Memory B cell (primary cell): ENCODE results near the gene A4GALT.

Experiments used
- ATAC-seq: fragments of 150-1000 bp; cut with Tn5 transposase; 2 replicates; pipeline ENCODE4 v1.10.0; 2021; ENCODE audit warnings: low read depth, mild to moderate bottlenecking, moderate library complexity
- DNase-seq, 2 donors: peaks; one replicate each; pipeline ENCODE4 v3.0.0; 2022; ENCODE audit warnings: low spot score in 2 of 2
- H3K27ac Mint-ChIP-seq: one replicate; pipeline ENCODE4 v1.8.0; 2022; ENCODE audit warnings: mild to moderate bottlenecking, moderate library complexity, mixed read lengths
- H3K27me3 Mint-ChIP-seq: one replicate; pipeline ENCODE4 v1.8.0; 2022; ENCODE audit warnings: mixed read lengths
- H3K36me3 Mint-ChIP-seq: one replicate; pipeline ENCODE4 v1.8.0; 2022; ENCODE audit warnings: mild to moderate bottlenecking, mixed read lengths
- H3K4me1 Mint-ChIP-seq: one replicate; pipeline ENCODE4 v1.8.0; 2022; ENCODE audit warnings: mixed read lengths
- H3K4me3 Mint-ChIP-seq: one replicate; pipeline ENCODE4 v1.8.0; 2022; ENCODE audit warnings: mild to moderate bottlenecking, moderate library complexity, mixed read lengths
- H3K9me3 Mint-ChIP-seq: one replicate; pipeline ENCODE4 v1.8.0; 2022; ENCODE audit warnings: mixed read lengths

Gene A4GALT

DNA sequence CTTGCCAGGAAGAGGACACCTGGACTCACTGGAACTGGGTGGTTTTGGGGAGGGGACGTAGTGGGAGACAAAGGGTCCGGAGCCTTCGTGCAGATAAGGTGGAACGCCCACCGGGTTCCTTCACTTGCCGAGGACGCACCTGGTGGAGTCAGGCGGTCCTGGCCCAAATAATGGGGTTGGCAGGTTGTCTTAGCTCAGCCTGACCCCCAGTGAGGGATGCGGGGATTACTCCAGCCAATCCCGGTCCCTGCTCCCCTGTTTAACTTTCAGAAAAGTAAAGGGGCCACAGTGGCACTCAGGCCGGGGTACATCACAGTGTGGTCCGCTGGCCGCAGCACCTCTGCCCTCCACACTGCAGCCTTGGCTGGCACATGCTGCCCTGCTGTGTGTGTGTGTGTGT, 18.0 kb downstream of the A4GALT start:
- Mint-ChIP-seq H3K27ac (peak overlapping the region; percentile 28), H3K4me3 (no peak overlapping the region), H3K36me3 (no peaks in the 10 kb centered on the region)

DNA sequence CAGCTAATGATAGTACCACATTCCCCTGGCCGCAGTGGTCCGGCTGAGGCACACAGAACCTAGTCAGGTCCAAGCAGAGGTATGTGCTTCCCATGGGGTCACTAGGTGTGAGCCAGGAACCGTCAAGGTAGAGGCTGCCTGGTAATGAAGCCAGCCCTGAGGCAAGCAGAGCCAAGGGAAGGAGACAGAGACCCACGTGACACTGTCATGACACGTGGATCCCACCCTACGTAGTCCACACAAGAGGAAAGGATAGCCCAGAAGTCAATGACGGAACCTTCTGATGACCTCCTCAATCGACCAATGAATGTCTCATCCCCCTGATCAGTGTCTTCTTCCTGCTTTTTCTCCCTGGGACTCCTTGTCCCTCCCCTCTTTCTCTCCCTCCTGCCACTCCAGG, 19.0 kb downstream of the A4GALT start:
- Mint-ChIP-seq H3K9me3 (no peaks in the 10 kb centered on the region), H3K4me3 (no peak overlapping the region), H3K27ac (no peak overlapping the region), H3K27me3 (peaks cover 6% of the 10 kb centered on the region), H3K4me1 (peaks cover 6% of the 10 kb centered on the region), H3K36me3 (no peaks in the 10 kb centered on the region)
- DNase-seq, result no peak
- no peak for ATAC-seq

More for the DNA sequence above, 18.0 kb downstream of the A4GALT start:
- no peaks in the 10 kb centered on the region for H3K9me3 Mint-ChIP-seq
- peaks cover 5% of the 10 kb centered on the region for H3K4me1 Mint-ChIP-seq
- H3K27me3 Mint-ChIP-seq, result peaks cover 8% of the 10 kb centered on the region
- DNase-seq (no peak), ATAC-seq (no peak)

DNA sequence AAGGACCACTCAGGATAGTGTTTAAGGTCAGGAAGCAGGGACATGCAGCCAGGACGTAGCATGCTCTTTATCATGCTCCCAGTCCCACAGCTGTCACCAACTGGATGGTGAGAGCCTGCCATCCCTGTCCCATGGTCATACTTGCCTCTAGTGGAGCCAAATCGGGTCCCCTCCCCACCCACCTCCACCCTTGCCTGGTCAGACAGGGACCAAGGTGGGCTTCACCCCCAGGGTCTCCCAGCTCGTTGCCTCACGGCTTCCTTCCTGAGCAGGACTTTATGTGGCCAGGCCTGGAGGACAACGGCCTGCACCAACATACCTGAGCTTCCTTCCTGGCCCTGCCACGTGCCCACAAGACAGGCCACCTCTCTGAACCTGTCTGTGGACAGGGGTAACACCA, 19.8 kb downstream of the A4GALT start:
- Mint-ChIP-seq H3K27ac (no peak overlapping the region), H3K36me3 (no peaks in the 10 kb centered on the region), H3K4me1 (peaks cover 10% of the 10 kb centered on the region), H3K4me3 (no peak overlapping the region), H3K9me3 (no peaks in the 10 kb centered on the region), H3K27me3 (peaks cover 6% of the 10 kb centered on the region)
- ATAC-seq (no peak), DNase-seq (no peak)

DNA sequence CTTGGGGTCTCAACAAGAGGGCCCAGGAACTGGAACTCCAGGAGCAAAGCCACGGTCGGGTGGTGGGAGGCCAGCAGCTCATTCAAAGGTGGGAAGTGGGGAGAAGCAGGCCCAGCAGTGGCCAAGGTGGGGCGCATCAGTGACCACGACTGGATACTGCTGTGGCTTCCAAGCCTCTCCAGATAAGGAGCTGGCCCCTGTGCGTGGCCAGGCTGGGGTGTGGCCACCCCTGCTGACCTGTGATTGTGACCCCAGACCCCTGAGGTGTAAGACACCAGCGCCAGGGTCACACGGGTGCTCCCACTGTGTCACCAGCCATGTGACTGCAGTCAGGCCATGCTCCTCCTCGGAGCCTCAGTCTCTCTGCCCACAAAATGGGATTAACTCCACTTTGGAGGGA, 20.3 kb downstream of the A4GALT start:
- Mint-ChIP-seq H3K36me3 (no peaks in the 10 kb centered on the region), H3K4me1 (peaks cover 10% of the 10 kb centered on the region), H3K4me3 (no peak overlapping the region), H3K27ac (no peak overlapping the region), H3K27me3 (peaks cover 6% of the 10 kb centered on the region), H3K9me3 (no peaks in the 10 kb centered on the region)
- no peak for ATAC-seq
- DNase-seq, result no peak

DNA sequence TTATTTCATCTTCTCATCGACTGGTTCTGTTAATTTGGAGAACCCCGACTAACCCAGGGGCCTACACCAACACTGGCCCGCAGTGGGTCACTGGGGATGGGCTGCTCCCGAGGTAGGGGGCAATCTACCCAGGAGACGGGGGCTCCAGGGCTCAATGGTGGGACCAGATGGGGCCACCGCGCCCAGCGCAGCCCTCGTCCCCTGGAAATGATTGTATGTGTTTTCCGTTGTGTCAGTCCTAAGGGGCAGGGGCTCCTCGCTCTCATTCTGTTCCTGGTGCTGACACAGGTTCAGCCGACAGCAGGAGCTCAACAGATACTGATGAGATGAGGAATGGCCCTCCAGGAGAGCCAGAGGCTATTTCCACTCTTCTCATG, 20.7 kb downstream of the A4GALT start:
- no peak for DNase-seq
- Mint-ChIP-seq H3K27ac (no peak overlapping the region), H3K9me3 (no peaks in the 10 kb centered on the region), H3K4me1 (peaks cover 10% of the 10 kb centered on the region), H3K4me3 (no peak overlapping the region), H3K27me3 (peaks cover 6% of the 10 kb centered on the region), H3K36me3 (no peaks in the 10 kb centered on the region)
- no peak for ATAC-seq

DNA sequence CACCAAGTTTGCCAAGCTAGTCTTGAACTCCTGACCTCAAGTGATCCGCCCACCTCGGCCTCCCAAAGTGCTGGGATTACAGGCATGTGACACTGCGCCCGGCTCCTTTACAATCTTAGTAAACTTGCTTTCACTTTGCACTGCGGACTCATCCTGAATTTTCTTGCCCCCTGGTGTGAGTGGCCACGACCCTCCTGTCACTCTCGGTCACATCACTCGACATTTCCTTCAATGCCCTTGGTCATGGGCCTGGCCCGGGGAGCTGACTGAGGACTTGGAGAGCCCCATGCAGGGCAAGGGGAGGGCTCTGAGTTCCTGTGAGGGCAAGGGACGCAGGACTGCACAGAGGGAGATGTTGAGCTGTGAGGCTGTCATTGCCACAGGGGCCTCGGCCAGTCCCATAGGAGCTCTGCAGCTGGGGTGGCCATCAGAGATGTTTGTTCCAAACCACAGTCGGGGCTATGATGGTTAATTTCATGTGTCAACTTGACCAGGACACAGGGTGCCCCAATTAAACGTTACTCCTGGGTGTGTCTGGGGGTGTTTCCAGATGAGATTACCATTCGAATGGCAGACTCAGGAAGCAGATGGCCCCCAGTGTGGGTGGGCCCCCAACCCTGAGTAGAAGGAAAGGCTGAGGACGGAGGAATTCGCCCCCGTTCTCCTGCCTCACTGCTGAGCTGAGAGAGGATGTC, 21.2 kb downstream of the A4GALT start:
- Mint-ChIP-seq H3K27me3 (peaks cover 6% of the 10 kb centered on the region), H3K9me3 (no peaks in the 10 kb centered on the region), H3K4me3 (no peak overlapping the region), H3K4me1 (peaks cover 10% of the 10 kb centered on the region), H3K27ac (no peak overlapping the region), H3K36me3 (no peaks in the 10 kb centered on the region)
- ATAC-seq, result no peak
- no peak for DNase-seq

DNA sequence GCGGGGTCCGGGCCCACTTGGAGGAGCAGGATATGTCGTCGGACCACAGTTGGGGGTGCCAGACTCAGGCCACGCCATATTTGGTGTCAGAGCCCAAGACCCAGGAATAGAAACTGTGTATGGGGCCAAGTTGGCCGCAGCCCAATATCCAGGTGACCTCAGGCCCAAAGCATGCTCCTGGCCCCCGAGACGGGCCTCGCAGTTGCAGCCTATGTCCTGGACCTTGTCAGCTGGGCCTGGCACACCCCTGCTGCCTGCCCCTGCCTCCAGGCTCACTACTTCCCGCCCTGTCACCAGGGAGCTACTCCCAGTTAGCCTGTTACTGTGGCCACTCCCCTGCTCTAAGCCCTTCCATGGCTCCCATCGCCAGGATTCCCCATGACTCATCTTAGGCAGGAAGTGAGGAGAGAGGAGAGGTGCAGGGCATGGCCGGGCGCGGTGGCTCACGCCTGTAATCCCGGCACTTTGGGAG, 23.1 kb downstream of the A4GALT start:
- no peaks in the 10 kb centered on the region for H3K36me3 Mint-ChIP-seq
- no peak overlapping the region for H3K4me3 Mint-ChIP-seq
- DNase-seq, result no peak

DNA sequence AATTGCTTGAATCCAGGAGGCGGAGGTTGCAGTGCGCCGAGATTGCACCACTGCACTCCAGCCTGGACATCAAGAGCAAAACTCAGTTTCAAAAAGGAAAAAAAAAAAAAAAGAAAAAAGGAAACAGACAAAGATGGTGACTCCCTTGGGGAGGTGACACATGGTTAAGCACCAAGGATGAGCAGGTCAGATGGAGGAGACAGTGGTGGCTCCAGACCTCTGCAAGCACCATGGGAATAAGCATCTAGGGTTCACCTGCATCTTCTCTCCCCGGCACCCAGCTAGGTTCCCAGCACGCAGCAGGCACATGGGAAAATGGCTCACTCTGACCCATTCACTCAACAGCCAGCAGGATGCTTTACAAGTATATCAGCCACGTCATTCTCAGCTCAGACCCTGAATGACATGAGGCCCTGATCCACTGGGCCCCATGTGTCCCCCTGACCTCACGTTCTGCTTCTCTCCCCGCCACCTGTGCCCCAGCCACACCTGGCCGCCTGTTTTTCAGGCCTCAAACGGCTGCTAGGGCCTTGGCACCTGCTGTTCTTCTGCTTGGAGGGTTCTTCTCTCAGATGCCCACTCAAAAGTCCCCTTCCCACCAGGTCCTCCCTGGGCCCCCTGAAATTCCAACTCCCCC, 24.2 kb downstream of the A4GALT start:
- Mint-ChIP-seq H3K36me3 (no peaks in the 10 kb centered on the region), H3K27ac (no peak overlapping the region), H3K4me3 (no peak overlapping the region), H3K27me3 (no peaks in the 10 kb centered on the region), H3K4me1 (peaks cover 18% of the 10 kb centered on the region), H3K9me3 (no peaks in the 10 kb centered on the region)
- no peak for DNase-seq
- ATAC-seq, result no peak

More for the DNA sequence above, 23.1 kb downstream of the A4GALT start:
- Mint-ChIP-seq H3K9me3 (no peaks in the 10 kb centered on the region), H3K27me3 (peaks cover 2% of the 10 kb centered on the region), H3K4me1 (peaks cover 12% of the 10 kb centered on the region), H3K27ac (no peak overlapping the region)
- no peak for ATAC-seq

DNA sequence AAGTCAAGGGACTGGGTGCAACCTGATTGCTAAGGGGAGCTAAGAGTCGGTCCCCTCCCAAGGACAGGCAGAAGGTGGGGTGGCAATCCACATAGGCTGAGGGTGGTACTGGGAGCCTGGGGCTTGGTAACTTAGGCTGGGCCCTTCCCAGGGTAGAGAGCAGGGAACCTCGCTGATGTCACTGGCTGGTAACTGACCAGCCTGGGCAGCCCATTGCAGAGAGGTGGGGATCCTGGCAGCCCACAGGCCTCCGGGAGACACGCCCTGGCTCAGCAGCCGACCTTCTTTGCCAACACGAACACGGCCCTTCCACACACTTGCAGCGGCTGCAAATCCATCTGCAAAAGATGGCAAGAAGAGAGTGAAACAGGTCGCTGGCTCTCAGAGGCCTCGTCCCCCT, 25.4 kb downstream of the A4GALT start:
- peaks cover 18% of the 10 kb centered on the region for H3K4me1 Mint-ChIP-seq
- DNase-seq (no peak), ATAC-seq (no peak)
- H3K4me3 Mint-ChIP-seq, result no peak overlapping the region
- H3K27me3 Mint-ChIP-seq, result no peaks in the 10 kb centered on the region
- no peaks in the 10 kb centered on the region for H3K36me3 Mint-ChIP-seq
- no peaks in the 10 kb centered on the region for H3K9me3 Mint-ChIP-seq
- H3K27ac Mint-ChIP-seq, result no peak overlapping the region

DNA sequence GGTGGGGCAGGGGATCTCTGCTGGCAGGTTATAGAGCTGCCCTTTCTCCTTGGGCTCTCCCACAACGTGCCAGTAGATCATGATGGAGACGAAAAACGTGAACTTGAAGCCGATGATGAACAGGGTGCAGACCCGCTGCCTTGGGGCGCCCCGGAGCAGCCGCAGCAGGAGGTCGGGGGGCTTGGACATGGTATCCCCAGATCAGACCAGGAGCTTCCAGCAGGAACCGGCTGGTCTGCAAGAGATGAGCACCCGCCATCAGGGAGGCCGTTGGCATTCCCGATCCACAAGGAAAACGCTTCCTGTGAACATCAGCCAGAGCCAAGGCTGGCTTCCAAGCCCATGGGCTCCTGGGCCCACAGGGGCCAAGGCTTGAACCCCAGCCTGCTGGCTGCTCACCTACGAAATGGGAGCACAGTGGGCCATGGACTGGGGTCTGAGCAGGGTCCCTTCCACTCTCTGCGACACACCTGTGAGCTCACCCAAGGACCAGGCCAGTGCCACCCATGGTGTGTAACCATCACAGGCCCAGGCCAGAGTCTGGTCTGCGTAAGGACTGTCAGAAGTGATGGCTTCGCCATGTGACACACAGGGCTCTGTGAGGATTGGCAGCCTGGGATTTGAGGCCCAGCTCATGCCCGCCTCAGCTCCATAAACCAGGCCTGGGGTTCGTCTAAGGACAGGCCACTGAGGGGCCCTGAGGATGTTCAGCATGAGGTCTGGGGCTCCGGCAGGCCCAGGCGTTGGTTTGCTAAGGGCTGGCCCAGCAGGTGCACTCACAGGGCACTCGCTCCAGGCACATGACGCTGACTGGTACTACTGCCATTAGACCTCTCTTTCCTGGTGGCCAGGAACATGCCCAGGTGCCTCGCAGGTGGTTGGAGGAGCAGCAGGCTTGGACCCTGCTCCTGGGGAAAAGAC, 26.6 kb downstream of the A4GALT start:
- peaks cover 18% of the 10 kb centered on the region for H3K4me1 Mint-ChIP-seq
- no peaks in the 10 kb centered on the region for H3K36me3 Mint-ChIP-seq
- no peak for DNase-seq
- H3K27me3 Mint-ChIP-seq, result no peaks in the 10 kb centered on the region
- ATAC-seq, result no peak
- no peaks in the 10 kb centered on the region for H3K9me3 Mint-ChIP-seq
- no peak overlapping the region for H3K27ac Mint-ChIP-seq
- H3K4me3 Mint-ChIP-seq, result no peak overlapping the region

DNA sequence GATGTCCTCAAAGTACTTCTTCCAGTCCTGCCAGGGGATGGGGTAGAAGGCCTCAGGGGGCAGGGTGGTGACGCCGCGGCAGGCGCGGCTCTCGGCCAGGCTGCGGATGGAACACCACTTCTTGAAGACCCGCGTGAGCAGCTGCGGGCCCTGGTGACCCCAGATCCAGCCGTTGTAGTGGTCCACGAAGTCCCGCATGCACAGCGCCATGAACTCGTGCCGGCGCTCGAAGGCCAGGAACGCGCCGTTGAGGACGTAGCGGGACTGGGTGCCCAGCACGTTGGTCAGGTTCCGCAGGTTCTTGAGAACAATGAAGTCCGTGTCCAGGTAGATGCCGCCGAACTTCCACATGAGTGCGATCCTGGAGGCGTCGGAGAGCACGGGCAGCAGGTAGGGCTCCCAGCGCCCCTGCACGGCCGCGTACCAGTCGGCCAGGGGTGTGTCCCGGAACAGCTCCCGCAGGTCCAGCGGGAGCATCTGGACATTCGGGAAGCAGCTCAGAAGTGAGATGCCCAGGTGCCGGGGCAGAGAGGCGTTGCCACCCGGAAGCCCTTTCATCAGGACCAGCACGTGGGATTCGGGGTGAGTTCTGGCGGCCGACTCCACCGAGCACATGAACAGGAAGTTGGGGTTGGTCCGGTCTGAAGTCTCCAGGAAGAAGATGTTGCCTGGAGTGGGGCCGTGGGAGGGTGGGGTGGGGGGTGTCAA, 27.5 kb downstream of the A4GALT start:
- Mint-ChIP-seq H3K36me3 (no peaks in the 10 kb centered on the region), H3K27me3 (no peaks in the 10 kb centered on the region), H3K4me3 (no peak overlapping the region), H3K4me1 (peaks cover 18% of the 10 kb centered on the region), H3K27ac (no peak overlapping the region), H3K9me3 (no peaks in the 10 kb centered on the region)
- DNase-seq (no peak), ATAC-seq (no peak)

DNA sequence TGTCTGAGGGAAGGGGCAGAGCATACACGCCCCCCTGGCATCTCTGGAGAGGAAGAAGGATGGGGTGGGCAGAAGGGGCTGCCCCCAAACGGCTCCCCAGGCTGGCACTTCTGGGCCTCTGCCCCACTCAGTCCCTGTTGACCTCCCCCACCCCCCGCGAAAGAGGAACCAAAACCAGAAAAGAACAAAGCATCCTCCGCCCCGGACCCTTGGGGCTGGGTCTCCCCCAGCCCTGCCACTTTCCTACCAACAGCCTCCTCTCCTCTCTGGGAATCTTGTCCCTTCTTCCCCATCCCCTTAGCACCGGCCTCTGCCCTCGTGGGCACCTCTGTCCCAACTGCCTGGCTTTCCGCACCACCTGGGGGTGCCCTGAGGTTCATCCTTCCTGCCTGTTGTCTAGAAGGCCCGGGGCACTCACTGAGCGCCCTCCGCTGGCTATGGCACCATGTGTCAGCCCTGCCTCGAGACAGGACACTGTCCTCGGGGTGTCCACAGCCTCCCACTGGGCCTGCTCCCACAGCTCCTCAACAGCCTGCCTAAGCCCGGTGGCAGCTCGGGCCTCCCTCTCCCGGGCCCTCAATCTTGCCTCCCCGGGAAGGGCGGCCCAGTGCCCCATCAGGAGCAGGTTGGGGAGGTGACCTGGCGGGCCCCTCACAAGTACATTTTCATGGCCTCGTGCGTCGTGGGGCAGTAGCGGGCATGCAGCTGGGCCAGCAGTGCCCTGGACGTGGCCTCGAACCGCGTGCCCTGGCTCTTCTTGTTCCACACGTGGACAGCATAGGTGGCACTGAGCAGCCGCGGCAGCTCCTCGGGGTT, 28.2 kb downstream of the A4GALT start:
- Mint-ChIP-seq H3K9me3 (no peaks in the 10 kb centered on the region), H3K4me1 (peaks cover 18% of the 10 kb centered on the region), H3K27ac (peak overlapping the region; percentile 82), H3K36me3 (no peaks in the 10 kb centered on the region), H3K27me3 (no peaks in the 10 kb centered on the region), H3K4me3 (peak overlapping the region; percentile 86)
- peak; percentile 37 to 52 for DNase-seq
- ATAC-seq, result peak; percentile 89

DNA sequence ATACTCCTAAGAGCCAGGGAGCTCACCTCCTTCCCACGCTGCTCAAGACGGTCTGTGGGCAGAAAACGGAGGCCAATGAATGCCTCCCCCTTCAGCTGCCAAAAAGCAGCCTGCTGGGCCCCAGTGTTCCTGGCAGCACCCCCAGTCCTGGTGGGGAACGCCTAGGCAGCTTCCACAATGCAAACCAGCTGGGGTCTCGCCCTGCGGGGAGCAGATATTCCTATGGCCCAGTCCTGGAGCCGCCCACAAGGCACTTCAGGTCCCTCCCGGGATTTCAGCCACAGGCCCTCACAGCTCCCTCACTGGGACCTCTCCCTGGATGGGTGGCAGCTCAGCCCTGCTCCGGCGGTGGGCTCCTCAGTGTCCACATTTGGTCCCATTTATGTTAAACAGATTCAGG, 29.2 kb downstream of the A4GALT start:
- Mint-ChIP-seq H3K27me3 (no peaks in the 10 kb centered on the region), H3K4me1 (peaks cover 18% of the 10 kb centered on the region), H3K4me3 (no peak overlapping the region), H3K27ac (peak overlapping the region; percentile 82), H3K9me3 (no peaks in the 10 kb centered on the region), H3K36me3 (no peaks in the 10 kb centered on the region)
- DNase-seq, result no peak
- ATAC-seq, result no peak
